Mucosa of rectum (tissue), 2 donors: ENCODE measurements around the gene TOX2.

Source experiments
- H3K27ac ChIP-seq, 2 donors: one replicate each; pipeline ENCODE4 v1.7.0; 2013; ENCODE audit warnings: inconsistent platforms in 2 of 2, low read depth in 2 of 2, low read length in 2 of 2
- H3K27me3 ChIP-seq, 2 donors: one replicate each; pipeline ENCODE4 v1.7.0; 2013; ENCODE audit warnings: low read length in 2 of 2; ENCODE audit not compliant: control insufficient read depth in 2 of 2, insufficient read depth in 2 of 2
- H3K36me3 ChIP-seq, 2 donors: one replicate each; pipeline ENCODE4 v1.7.0; 2013; ENCODE audit warnings: low read length in 2 of 2; ENCODE audit not compliant: control insufficient read depth in 2 of 2, insufficient read depth in 2 of 2
- H3K4me1 ChIP-seq, 2 donors: one replicate each; pipeline ENCODE4 v1.7.0; 2013; ENCODE audit warnings: low read length in 2 of 2, mild to moderate bottlenecking in 1 of 2; ENCODE audit not compliant: control insufficient read depth in 2 of 2, insufficient read depth in 2 of 2
- H3K4me3 ChIP-seq, 2 donors: one replicate each; pipeline ENCODE4 v1.7.0; 2013; ENCODE audit warnings: low read length in 2 of 2
- H3K9ac ChIP-seq, 2 donors: one replicate each; pipeline ENCODE4 v1.7.0; 2013; ENCODE audit warnings: low read length in 2 of 2, low read depth in 1 of 2, mild to moderate bottlenecking in 1 of 2
- H3K9me3 ChIP-seq, 2 donors: one replicate each; pipeline ENCODE4 v1.7.0; 2013; ENCODE audit warnings: low read length in 2 of 2; ENCODE audit not compliant: control insufficient read depth in 2 of 2
- donor health status: healthy.
- donor health status: Normal muscosa, but diverticular disease.

Gene TOX2

DNA sequence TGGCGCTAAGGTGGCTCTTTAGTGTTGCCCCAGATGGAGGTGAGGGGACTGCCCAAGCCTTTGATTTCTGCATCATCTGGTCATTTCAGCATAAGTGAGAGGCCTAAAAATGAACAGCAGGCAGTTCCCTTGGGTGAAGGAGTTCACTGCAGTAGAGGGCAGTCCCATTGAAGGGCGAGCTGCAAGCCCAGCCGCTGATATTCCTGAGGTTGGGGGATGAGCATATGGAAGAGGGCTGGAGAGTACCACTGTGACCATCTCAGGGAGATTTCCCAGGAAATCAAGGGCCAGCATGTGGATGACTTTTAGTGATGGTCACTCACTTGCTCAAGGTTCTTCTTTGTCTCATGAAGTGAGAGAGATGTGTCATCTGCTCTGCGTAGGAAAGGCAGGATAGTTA is 9.3 kb downstream of the TOX2 start:
- no peak overlapping the region for H3K9ac ChIP-seq
- no peaks in the 10 kb centered on the region for H3K9me3 ChIP-seq
- H3K27me3 ChIP-seq, result no peaks in the 10 kb centered on the region
- H3K4me3 ChIP-seq, result no peak overlapping the region
- no peak overlapping the region for H3K27ac ChIP-seq
- no peaks in the 10 kb centered on the region for H3K36me3 ChIP-seq
- peaks cover 0 to 8% of the 10 kb centered on the region in 2 donors for H3K4me1 ChIP-seq

- Histone ChIP-seq H3K36me3 (no peaks in the 10 kb centered on the region), H3K27me3 (no peaks in the 10 kb centered on the region), H3K4me3 (no peak overlapping the region), H3K9me3 (no peaks in the 10 kb centered on the region), H3K9ac (no peak overlapping the region), H3K27ac (no peak overlapping the region), H3K4me1 (peaks cover 0 to 8% of the 10 kb centered on the region in 2 donors)
Observed at GRCh38 chr20:43925215-43925614, 10.6 kb downstream of the TOX2 start.

- no peak overlapping the region for H3K27ac ChIP-seq
- no peaks in the 10 kb centered on the region for H3K9me3 ChIP-seq
- no peak overlapping the region for H3K9ac ChIP-seq
- no peak overlapping the region for H3K4me3 ChIP-seq
- peaks cover 0 to 8% of the 10 kb centered on the region in 2 donors for H3K4me1 ChIP-seq
- H3K27me3 ChIP-seq, result no peaks in the 10 kb centered on the region
- H3K36me3 ChIP-seq, result no peaks in the 10 kb centered on the region
Observed at GRCh38 chr20:43925801-43926200, 11.1 kb downstream of the TOX2 start.

- Histone ChIP-seq H3K4me3 (no peak overlapping the region), H3K4me1 (peaks cover 0 to 8% of the 10 kb centered on the region in 2 donors), H3K9me3 (no peaks in the 10 kb centered on the region), H3K27me3 (no peaks in the 10 kb centered on the region), H3K27ac (no peak overlapping the region), H3K36me3 (no peaks in the 10 kb centered on the region), H3K9ac (no peak overlapping the region)
Observed at GRCh38 chr20:43926287-43927050, 11.8 kb downstream of the TOX2 start.

- no peaks in the 10 kb centered on the region for H3K4me1 ChIP-seq
- no peak overlapping the region for H3K4me3 ChIP-seq
- H3K27ac ChIP-seq, result no peak overlapping the region
- no peaks in the 10 kb centered on the region for H3K36me3 ChIP-seq
- H3K9ac ChIP-seq, result no peak overlapping the region
- H3K27me3 ChIP-seq, result no peaks in the 10 kb centered on the region
- H3K9me3 ChIP-seq, result no peaks in the 10 kb centered on the region
Observed at GRCh38 chr20:43931976-43932375, 17.3 kb downstream of the TOX2 start.

DNA sequence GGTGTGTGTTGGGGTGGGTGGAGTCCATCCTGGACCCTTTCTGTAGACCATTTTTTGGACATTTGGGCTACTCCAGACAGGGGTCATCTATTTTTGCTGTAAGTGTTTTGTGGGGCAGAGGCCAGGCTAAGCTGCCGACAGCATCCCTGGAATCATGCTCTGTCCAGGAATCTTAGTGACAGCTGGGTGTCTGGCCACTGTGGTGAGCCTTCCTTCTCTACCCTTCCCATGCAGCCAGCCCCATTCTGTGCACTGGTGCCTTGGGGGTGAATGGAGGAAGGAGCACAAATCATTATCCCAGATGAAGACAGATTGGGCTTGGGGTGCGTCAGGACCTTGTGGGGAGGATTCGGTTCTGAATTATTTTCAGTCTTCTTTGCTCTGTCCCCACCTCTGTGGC is 20.2 kb downstream of the TOX2 start:
- no peak overlapping the region for H3K9ac ChIP-seq
- peaks cover 11% of the 10 kb centered on the region in 2 donors for H3K4me1 ChIP-seq
- no peak overlapping the region for H3K4me3 ChIP-seq
- H3K36me3 ChIP-seq, result no peaks in the 10 kb centered on the region
- no peaks in the 10 kb centered on the region for H3K27me3 ChIP-seq
- no peaks in the 10 kb centered on the region for H3K9me3 ChIP-seq
- no peak overlapping the region for H3K27ac ChIP-seq

DNA sequence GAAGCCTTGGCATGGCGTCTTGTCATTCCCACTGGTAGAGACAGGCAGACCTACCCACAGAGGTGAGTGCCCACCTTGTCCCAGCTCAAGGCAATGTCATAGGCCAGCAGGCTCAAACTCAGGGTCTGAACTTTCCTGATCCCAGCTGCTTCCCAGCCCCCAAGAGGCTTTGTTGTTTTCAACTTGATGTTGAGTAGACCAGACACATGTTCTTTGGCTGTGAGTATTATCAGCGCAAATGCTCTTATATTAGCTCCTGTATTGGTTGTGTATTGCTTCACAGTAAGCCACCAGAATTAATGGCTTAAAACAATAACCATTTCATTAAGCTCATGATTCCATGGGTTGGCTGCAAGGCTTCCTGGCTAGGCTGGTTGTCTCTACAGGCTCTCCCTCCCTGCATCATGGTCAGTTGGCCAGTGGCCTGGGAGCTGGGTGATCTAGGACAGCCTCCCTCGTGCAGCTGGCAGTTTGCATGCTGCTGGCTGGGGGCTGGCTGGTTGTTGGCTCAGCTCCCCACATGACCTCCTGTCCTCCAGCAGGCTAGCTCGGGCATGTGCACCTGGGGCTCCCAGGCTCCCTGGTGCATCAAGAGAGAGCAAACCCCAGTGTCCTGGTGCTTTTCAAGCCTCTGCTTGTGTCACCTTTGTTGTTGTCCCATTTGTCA is 21.6 kb downstream of the TOX2 start:
- Histone ChIP-seq H3K36me3 (no peaks in the 10 kb centered on the region), H3K4me3 (no peak overlapping the region), H3K27ac (no peak overlapping the region), H3K4me1 (peaks cover 13% of the 10 kb centered on the region in 2 donors), H3K9ac (no peak overlapping the region), H3K27me3 (no peaks in the 10 kb centered on the region), H3K9me3 (no peaks in the 10 kb centered on the region)

- Histone ChIP-seq H3K27me3 (no peaks in the 10 kb centered on the region), H3K9me3 (no peaks in the 10 kb centered on the region), H3K4me1 (peaks cover 17% of the 10 kb centered on the region in 2 donors), H3K36me3 (no peaks in the 10 kb centered on the region), H3K9ac (no peak overlapping the region), H3K4me3 (no peak overlapping the region), H3K27ac (no peak overlapping the region)
Observed at GRCh38 chr20:43936805-43937204, 22.2 kb downstream of the TOX2 start.

DNA sequence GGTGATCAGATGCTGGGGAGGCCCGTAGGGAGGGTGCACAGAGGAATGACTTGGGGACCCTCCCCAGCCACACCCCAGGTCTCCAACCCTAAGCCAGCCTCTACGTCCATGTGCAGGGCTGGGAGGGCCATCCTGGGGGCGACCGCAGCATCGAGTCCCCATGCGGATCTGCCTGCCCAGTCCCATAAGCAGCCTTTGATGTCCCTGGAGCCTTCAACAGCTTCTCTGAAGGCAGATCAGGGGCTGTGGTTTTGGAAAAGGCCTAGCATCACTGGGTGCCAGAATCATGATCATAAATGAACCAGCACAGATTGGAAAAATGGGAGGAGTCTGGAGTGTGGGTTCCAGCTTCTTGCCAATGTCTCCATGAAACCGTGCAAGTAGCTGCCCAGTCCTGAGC is 22.9 kb downstream of the TOX2 start:
- Histone ChIP-seq H3K9ac (no peak overlapping the region), H3K27me3 (no peaks in the 10 kb centered on the region), H3K36me3 (no peaks in the 10 kb centered on the region), H3K4me3 (no peak overlapping the region), H3K27ac (no peak overlapping the region), H3K9me3 (no peaks in the 10 kb centered on the region), H3K4me1 (peaks cover 24 to 25% of the 10 kb centered on the region in 2 donors)

DNA sequence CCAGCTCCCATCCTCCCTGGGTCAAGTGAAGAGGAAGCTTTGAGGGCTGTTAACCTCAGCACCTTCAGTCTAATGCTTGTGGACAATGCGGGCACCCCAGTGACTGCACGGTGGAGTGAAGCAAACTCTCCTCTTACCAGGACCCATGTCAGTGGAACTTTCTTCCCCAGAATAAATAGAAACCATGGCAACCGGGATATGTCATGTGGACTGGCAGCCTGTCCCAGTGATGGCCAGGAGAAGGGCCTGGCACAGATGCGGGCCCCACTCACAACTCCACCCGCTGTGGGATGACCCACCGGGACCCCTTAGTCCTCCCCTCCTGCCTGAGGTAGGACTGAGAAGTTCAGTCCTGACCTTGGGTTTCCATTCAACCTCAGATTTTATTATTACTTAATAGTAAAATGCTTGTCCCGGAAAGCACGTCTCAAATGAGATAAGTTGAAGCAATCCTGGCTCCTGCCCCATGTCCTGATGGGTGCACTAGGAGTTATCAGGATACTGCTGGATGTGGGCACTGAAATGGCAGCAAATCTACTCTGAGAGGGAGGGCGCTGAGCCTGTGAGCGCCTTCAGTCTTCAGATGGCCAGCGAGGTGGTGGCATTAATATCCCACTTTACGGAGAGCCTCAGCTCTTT is 23.5 kb downstream of the TOX2 start:
- Histone ChIP-seq H3K4me3 (no peak overlapping the region), H3K9me3 (no peaks in the 10 kb centered on the region), H3K27me3 (no peaks in the 10 kb centered on the region), H3K36me3 (no peaks in the 10 kb centered on the region), H3K4me1 (peaks cover 27 to 28% of the 10 kb centered on the region in 2 donors), H3K27ac (no peak overlapping the region), H3K9ac (no peak overlapping the region)
